Adrenal gland (tissue), 12 donors: ENCODE data around the gene ZNF804A. TPM values are rescaled to one million over a fixed set of nuclear protein-coding genes. Genes with fewer than 3 reads are reported as not detected.

ENCODE experiments used
- DNase-seq, 7 donors: peaks; one replicate each; pipeline ENCODE4 v3.0.0-alpha.2; 2019 to 2020
- H3K27ac ChIP-seq, 5 donors: fragments of 200-600 bp; sonication (generic) in 4 of 5; 1 replicate in 3 of 5; 2 replicates in 2 of 5; pipeline versions ENCODE4 v1.5.1 to v1.8.0; 2016 to 2020; ENCODE audit warnings: mild to moderate bottlenecking in 1 of 5
- H3K27me3 ChIP-seq: fragments of 200-600 bp; 2 replicates; pipeline ENCODE4 v1.8.0; 2021
- H3K36me3 ChIP-seq, 2 donors: fragments of 200-600 bp; replicated peaks in 1 of 2; 1 replicate in 1 of 2; 2 replicates in 1 of 2; pipeline versions ENCODE4 v1.5.1 to v1.8.0; 2018 to 2022
- H3K4me1 ChIP-seq, 2 donors: fragments of 200-600 bp; replicated peaks in 1 of 2; 1 replicate in 1 of 2; 2 replicates in 1 of 2; pipeline versions ENCODE4 v1.5.1 to v1.8.0; 2018 to 2021
- H3K4me3 ChIP-seq, 4 donors: fragments of 200-600 bp; sonication (generic) in 3 of 4; one replicate each; pipeline ENCODE4 v1.5.1; 2016 to 2018
- H3K9me3 ChIP-seq, 3 donors: fragments of 200-600 bp; sonication (generic) in 1 of 3; replicated peaks in 1 of 3; 1 replicate in 2 of 3; 2 replicates in 1 of 3; pipeline versions ENCODE4 v1.5.1 to v1.8.0; 2016 to 2021
- POLR2A ChIP-seq, 2 donors: fragments of 450-650 bp; IDR thresholded peaks; one replicate each; pipeline ENCODE4 v1.6.1; 2017; ENCODE audit warnings: antibody characterized with exemption in 2 of 2, mild to moderate bottlenecking in 2 of 2, moderate library complexity in 1 of 2
- WGBS, 4 donors: extraction: QIAGEN DNeasy Blood & Tissue Kit in 2 of 4; methylation state at CpG; one replicate each; pipeline versions ENCODE4 v1.1.5 to v1.1.7; 2013 to 2017; 5-methylcytosine and 5-hydroxymethylcytosine counted together
- intact Hi-C, 2 donors: fragments of 100-400 bp; cut with DNase I; formaldehyde crosslinking; loops; one replicate each; pipeline versions ENCODE4 v1.14.1 to v1.15.0; 2022 to 2023
- polyA plus RNA-seq, 3 donors: library from polyadenylated mRNA; stranded (reverse); fragments of 200-250 nt in 2 of 3; fragments of 350-450 nt in 1 of 3; fragmentation: Illumina TruSeq in 1 of 3; extraction: RNeasy Lipid Tissue Mini Kit (QIAGEN cat#74804) in 1 of 3; gene quantifications; one replicate each; pipeline ENCODE4 v1.2.3, GENCODE V29; 2013 to 2014
- total RNA-seq, 9 donors: library from RNA; depleted of rRNA in 4 of 9; stranded (reverse); fragments of >200 nt in 4 of 9; fragments of 120-200 nt in 1 of 9; fragmentation: NEBNext Ultra II Directional in 1 of 9; extraction: Animal tissue kit (Norgen Biotek cat#: 25700) in 1 of 9; gene quantifications; one replicate each; pipeline versions ENCODE4 v1.1.0 to v1.2.4, GENCODE V29; 2013 to 2023
- TF ChIP-seq, protein P1 (sequence below), 6 experiments: fragments of 450-650 bp in 4 of 6; fragments of 200-600 bp in 2 of 6; sonication (generic) in 1 of 6; IDR thresholded peaks; 1 replicate in 5 of 6; 2 replicates in 1 of 6; pipeline versions ENCODE4 v1.5.1 to v1.8.0; 2016 to 2021; ENCODE audit warnings: antibody characterized with exemption in 6 of 6, mild to moderate bottlenecking in 2 of 6, moderate library complexity in 1 of 6
- donor health status: healthy with polysubstance abuse.
- donor health status: Bipolar disorder and iron deficiency.
- donor health status: DM: yes; HTN: yes; CAD: no.
- donor health status: DM: no; HTN: no; CAD: no.
- donor health status: DM: no; HTN: no; CAD: no.
- donor health status: DM: yes; HTN: yes; CAD: no.

Gene ZNF804A
- total and polyA plus RNA-seq, 12 donors: 0.07 to 0.89 (median 0.14) TPM; not detected in 1

DNA sequence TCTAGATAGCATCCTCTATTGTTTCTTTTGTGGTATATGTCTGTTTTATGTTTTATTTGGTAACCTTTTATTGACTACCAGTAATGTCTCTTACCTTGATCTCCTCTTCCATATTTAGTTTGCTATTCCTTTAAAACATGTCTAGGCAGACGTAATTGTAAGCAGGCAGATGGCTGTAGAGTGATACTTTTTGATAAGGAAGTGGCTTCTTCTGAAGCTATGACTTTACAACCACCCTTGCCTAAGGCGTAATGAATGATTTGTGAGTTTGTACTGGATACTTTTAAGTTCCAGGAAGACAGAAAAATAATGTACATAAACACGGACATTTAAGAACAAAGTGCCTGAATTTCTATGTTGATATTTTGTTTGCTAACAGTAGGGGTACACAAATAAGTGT is 85.6 kb downstream of the ZNF804A start:
- WGBS, 4 donors: 28 to 46% (median 41%) methylated on average over 3 of the region's 3 CpGs
- TF ChIP-seq POLR2A (IDR thresholded peaks at IDR 0.05): no peak
- TF ChIP-seq, protein P1, sequence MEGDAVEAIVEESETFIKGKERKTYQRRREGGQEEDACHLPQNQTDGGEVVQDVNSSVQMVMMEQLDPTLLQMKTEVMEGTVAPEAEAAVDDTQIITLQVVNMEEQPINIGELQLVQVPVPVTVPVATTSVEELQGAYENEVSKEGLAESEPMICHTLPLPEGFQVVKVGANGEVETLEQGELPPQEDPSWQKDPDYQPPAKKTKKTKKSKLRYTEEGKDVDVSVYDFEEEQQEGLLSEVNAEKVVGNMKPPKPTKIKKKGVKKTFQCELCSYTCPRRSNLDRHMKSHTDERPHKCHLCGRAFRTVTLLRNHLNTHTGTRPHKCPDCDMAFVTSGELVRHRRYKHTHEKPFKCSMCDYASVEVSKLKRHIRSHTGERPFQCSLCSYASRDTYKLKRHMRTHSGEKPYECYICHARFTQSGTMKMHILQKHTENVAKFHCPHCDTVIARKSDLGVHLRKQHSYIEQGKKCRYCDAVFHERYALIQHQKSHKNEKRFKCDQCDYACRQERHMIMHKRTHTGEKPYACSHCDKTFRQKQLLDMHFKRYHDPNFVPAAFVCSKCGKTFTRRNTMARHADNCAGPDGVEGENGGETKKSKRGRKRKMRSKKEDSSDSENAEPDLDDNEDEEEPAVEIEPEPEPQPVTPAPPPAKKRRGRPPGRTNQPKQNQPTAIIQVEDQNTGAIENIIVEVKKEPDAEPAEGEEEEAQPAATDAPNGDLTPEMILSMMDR (IDR thresholded peaks at IDR 0.05): no peak
- Histone ChIP-seq H3K27me3 (no peaks in the 10 kb centered on the region), H3K27ac (no peak overlapping the region), H3K9me3 (no peaks in the 10 kb centered on the region), H3K4me1 (no peaks in the 10 kb centered on the region), H3K4me3 (no peak overlapping the region), H3K36me3 (no peaks in the 10 kb centered on the region)
- DNase-seq: no peak
- intact Hi-C loops: no loop called here

DNA sequence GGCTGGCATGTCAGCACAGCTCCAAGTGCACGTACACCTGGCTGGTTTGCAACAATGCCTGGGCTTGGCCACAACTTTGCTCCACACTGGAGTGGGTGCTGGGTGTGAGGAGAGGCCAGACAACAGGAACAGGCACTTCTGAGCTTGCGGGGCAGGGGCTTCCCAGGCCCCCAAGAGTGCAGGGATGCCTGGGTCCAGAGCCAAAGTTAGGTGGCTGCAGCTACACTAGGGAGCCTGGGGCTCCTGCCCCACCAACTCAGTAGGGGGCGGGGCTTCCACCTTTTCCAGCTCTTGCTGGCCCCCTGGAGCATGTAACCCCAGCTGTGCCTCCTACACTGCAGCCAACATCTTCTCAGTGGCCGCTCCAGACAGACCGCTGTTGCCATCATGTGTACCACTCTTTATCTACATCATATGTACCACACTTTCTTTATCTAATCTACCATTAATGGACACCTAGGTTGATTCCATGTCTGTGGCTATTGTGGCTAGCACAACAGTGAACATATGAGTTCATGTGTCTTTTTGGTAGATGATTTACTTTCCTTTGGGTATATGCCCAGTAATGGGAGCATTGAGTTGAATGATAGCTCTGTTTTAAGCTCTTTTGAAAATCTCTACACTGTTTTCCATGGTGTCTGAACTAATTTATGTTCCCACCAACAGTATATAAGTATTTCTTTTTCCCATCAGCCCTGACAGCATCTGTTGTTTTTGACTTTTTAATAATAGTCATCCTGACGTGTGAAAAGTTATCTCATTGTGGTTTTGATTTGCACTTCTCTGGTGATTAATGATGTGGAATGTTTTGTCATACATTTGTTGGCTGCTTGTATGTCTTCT is 87.9 kb downstream of the ZNF804A start:
- TF ChIP-seq, protein P1 (IDR thresholded peaks at IDR 0.05): no peak
- no peak for TF ChIP-seq POLR2A (IDR thresholded peaks at IDR 0.05)
- no peaks in the 10 kb centered on the region for H3K27me3 ChIP-seq
- 61 to 78% (median 76%) methylated on average over 5 to 6 of the region's 6 CpGs for WGBS, 4 donors
- H3K36me3 ChIP-seq: no peaks in the 10 kb centered on the region
- H3K27ac ChIP-seq: no peak overlapping the region
- no peak for DNase-seq
- H3K4me1 ChIP-seq: no peaks in the 10 kb centered on the region
- intact Hi-C loops: no loop called here
- no peaks in the 10 kb centered on the region for H3K9me3 ChIP-seq
- H3K4me3 ChIP-seq: no peak overlapping the region

DNA sequence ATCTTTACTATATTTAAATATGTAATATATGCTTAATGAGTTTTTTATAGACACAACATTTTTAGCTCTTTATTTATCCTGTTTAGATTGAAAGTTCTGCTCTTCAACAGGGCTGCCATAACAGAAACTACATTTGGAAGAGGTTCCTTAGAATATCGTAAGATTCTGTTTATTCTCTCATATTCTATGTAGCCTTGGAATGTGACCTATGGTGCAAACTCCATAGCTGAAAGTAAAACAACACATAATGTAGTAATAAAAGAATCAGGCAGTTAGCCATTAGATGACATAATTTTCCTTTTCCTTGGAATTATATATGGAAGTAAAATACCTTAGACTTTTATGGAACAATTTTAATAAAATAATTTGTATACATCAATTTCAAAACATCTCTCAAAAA is 91.3 kb downstream of the ZNF804A start:
- no peak overlapping the region for H3K27ac ChIP-seq

DNA sequence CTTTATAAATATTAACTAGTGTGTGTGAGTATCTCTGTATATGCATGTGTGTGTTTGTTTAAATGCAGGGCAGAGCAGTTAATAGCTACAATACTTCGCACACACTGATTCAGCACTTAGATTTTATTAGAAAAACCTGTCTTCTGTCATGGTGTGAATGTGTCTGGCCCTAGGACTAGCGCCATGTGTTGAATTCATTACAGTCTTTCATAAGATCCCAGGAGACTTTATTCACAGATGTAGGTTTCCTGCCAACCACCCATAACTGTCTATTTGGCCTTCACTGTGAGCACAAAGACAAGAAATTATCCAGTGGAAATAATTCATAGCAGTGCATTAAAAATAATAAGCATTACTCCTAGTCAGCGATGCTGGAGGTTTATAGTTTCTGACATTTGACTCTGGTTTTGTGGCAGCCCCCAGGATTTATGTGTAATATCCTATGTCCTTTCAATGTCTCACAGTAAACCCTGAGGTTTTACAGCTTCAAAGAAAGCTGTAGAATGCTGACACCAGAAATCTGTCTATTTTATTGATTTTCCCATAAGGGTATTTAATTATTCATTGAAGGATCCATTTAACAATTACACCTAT is 93.9 kb downstream of the ZNF804A start:
- Histone ChIP-seq H3K36me3 (no peaks in the 10 kb centered on the region), H3K9me3 (no peaks in the 10 kb centered on the region), H3K4me1 (no peaks in the 10 kb centered on the region), H3K4me3 (no peak overlapping the region), H3K27me3 (no peaks in the 10 kb centered on the region), H3K27ac (no peak overlapping the region)
- TF ChIP-seq, protein P1 (IDR thresholded peaks at IDR 0.05): no peak
- TF ChIP-seq POLR2A (IDR thresholded peaks at IDR 0.05): no peak
- WGBS, 4 donors: 41 to 71% (median 50%) methylated on average over 3 of the region's 3 CpGs
- intact Hi-C loops: no loop called here
- no peak for DNase-seq

More for the DNA sequence above, 91.3 kb downstream of the ZNF804A start:
- Histone ChIP-seq H3K36me3 (no peaks in the 10 kb centered on the region), H3K4me3 (no peak overlapping the region), H3K9me3 (no peaks in the 10 kb centered on the region), H3K4me1 (no peaks in the 10 kb centered on the region), H3K27me3 (no peaks in the 10 kb centered on the region)
- no peak for DNase-seq
- intact Hi-C loops: no loop called here
- no peak for TF ChIP-seq POLR2A (IDR thresholded peaks at IDR 0.05)
- TF ChIP-seq, protein P1 (IDR thresholded peaks at IDR 0.05): no peak
- WGBS, 4 donors: 46 to 62% (median 56%) methylated on average over 1 of the region's 1 CpG
